GM19193 (cell line): ENCODE results near the gene ABI1.

Experiments used
- POLR2A ChIP-seq: IDR thresholded peaks from 4 replicates; pipeline ENCODE4 v1.6.1; 2011; ENCODE audit not compliant: insufficient read depth, insufficient read length; ENCODE audit errors: extremely low read depth

Gene ABI1

GRCh38 chr10:26743841-26744240 is 116.9 kb downstream of the ABI1 start:
- TF ChIP-seq POLR2A = no peak

DNA sequence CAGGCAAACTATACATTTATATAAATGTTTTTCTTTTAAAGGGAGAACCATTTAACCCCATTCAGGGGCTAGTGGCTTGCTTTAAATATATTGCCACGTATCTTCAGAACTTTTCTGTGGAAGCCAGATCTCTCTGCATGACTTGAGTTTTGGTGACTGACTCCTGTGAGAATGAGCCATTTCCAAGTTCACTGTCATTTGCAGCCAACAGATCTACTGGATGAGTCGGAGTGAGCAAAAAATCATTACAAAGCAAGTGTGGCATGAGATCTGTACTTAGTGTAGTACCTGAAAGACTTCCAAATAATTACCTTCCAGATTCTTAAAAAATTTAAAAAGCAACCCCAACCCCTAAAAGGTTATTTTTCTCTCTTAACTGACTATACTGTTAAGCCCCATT is 117.7 kb downstream of the ABI1 start:
- no peak for TF ChIP-seq POLR2A

DNA sequence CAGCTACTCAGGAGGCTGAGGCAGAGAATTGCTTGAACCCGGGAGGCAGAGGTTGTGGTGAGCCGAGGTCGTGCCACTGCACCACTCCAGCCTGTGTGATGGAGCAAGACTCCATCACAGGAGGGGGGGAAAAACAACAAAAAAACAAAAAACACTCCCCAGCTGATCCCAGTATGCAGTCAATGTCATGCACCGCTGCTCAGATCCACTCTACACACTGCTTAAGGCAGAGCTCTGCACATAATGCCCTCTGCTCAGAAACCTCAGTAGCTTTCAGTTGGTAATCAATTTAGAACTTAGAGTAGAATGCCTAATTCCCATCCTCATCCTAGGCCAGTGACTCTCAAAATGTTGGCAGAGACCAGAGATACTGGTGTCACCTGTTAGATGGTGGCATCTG is 119.4 kb downstream of the ABI1 start:
- no peak for TF ChIP-seq POLR2A

- no peak for TF ChIP-seq POLR2A
Measured at GRCh38 chr10:26739071-26739631, 121.6 kb downstream of the ABI1 start.

DNA sequence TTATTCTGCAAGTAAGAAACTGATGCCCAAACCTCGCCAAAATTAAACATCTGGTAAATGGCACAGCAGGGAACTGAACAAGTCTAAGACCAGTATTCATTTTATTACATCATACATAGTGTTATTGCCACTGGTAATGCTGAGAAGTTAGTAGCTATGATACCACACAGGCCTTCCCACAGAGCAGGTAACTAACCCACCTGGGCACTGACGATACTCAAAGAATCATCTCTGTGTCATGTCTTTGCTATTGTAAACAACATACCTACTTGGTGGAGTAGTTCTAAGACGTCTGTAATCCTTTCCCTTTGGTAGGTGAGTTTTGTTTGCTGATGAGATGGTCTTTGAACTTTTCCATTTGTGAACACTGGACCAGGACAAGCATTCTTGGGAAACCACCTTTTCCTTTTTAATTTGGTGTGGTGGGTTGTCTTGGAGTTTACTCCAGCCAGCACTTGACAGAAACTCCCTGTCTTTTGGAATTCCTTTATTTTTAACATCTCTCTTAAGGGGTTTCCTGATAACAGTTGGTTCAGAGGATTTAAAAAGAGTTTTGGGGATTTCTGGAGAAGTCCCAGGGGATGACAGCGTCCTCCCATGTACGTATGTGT is 122.4 kb downstream of the ABI1 start:
- TF ChIP-seq POLR2A = no peak

DNA sequence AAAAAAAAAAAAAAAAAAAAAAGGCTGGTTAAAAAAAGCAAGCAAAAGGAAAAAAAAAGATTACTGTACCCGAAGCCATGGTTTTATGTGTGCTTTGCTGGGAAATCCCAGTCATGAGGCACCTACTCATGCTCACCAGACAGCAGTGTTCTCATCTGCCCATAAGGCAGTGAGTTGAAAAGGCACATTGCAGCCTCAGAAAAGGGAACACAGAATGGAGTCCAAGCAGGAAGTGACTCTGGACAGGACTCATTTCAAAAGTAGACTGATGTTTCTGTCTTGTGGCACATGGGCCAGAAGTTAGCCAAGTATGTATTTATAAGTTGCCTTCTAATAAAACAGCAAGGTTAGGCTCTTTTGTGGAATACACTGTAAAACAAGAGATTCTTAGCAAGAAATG is 123.0 kb downstream of the ABI1 start:
- no peak for TF ChIP-seq POLR2A

GRCh38 chr10:26735435-26735834 is 125.3 kb downstream of the ABI1 start:
- TF ChIP-seq POLR2A = no peak

DNA sequence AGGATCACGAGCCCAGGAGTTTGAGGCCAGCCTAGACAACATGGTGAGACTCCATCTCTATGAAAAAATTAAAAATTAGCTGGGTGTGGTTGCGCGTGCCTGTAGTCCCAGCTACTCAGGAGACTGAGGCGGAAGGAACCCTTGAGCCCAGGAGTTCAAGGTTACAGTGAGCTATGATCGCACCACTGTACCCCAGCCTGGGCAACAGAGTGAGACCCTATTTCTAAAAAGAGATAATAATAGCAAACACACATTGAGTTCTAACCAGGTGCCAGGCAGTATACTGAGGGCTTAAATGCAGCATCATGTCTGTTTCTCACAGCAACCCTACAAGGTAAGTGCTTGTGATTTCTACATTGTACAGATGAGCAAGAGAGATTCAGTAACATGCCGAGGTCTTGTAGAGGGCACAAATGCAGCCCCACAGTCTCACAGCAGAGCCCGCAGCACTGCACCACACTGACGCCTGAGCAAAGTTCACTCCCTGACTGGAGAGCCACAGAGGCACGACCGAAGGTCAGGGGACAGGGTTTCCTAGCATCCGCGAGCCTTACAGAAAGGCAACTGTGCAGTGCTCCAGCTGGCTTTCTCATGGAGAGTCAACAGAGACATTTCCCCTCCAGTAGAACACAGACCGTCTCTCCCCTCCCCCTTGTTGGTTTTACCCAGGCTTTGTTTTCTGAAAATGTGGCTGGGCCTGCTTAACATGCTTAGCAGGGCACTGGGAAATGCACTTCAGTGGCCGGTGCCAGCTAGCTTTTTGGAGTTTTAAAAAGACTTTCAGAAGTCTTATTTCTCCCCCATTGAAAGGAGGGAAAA is 126.8 kb downstream of the ABI1 start:
- TF ChIP-seq POLR2A = no peak

DNA sequence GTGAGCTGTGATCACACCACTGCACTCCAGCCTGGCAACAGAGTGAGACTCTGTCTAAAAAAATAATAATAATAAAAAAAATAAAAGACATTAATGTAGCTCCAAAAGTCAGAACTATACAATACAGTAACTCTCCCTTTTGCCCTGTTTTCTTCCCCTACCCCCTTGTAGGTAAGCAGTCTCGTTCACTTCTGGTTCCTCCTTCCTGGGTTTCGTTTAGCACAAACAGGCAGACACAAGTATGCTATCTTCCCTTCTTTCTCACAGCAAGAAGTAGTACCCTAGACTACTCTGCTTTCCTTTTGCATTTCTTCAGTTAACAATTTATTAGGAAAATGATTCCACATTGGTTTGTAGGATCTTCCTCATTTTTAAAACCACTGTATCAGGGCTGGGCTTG is 130.2 kb downstream of the ABI1 start:
- no peak for TF ChIP-seq POLR2A

- TF ChIP-seq POLR2A = no peak
Measured at GRCh38 chr10:26729395-26729794, 131.4 kb downstream of the ABI1 start.

DNA sequence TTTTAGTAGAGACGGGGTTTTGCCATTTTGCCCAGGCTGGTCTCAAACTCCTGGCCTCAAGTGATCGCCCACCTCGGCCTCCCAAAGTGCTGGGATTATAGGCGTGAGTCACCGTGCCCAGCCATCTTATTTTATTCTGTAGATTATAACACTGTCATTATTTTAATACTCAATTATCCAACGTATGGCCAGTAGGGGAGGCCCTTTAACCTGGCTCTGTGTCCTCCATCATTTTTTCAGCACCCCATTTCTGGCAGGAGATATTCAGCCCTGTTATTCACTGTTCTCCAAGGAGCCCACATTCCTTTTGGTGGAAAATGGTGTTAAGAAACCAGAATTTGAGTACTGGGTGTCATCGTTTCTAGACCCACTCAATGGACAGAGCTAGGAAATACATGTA is 131.8 kb downstream of the ABI1 start:
- no peak for TF ChIP-seq POLR2A

GRCh38 chr10:26727005-26727404 is 133.8 kb downstream of the ABI1 start:
- TF ChIP-seq POLR2A = no peak

- no peak for TF ChIP-seq POLR2A
Measured at GRCh38 chr10:26725837-26726727, 134.7 kb downstream of the ABI1 start.

- TF ChIP-seq POLR2A = no peak
Measured at GRCh38 chr10:26723016-26723415, 137.7 kb downstream of the ABI1 start.

DNA sequence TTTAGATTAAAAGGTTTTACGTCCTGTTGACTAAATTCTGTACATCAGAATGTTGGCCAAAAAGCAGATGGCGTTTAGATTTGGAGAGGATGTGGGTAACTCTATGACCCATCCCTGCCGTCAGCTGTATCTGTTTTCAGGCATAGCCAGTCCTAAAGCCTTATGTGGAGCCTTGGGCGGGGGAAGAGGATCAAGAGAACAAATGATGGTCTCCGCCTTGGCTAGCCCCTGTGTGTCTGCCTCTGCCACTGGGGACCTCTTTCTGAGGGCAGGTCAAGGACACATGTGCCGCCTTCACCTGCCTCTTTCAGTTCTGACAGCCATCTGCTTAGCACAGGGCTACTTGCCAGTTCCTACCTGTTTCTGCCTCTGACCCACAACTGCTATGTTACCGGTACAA is 139.2 kb downstream of the ABI1 start:
- no peak for TF ChIP-seq POLR2A

- no peak for TF ChIP-seq POLR2A
Measured at GRCh38 chr10:26717476-26717875, 143.3 kb downstream of the ABI1 start.

- TF ChIP-seq POLR2A = no peak
Measured at GRCh38 chr10:26715137-26715487, 145.6 kb downstream of the ABI1 start.
